ENCODE data around the gene CNOT4.

- no peak for TF ChIP-seq CTCF (conservative IDR thresholded peaks at IDR 0.05)
- no peak for TF ChIP-seq EZH2 (IDR thresholded peaks at IDR 0.05; ENCODE audit: low read depth)
These were observed 195.9 kb downstream of the CNOT4 start for GRCh38 chr7:135313971-135314370.

All from PC-9 (cell line).